Gastroesophageal sphincter (tissue), 3 donors: ENCODE data around the gene MIPEP.
A peak's percentile ranks its signal among the peaks of the same experiment; 100 is the strongest.

Experiments used
- POLR2A ChIP-seq, 2 donors: fragments of 450-650 bp; IDR thresholded peaks; one replicate each; pipeline ENCODE4 v1.6.1; 2017; ENCODE audit warnings: antibody characterized with exemption in 2 of 2, mild to moderate bottlenecking in 2 of 2, moderate library complexity in 1 of 2
- POLR2AphosphoS5 ChIP-seq: sonication (generic); formaldehyde crosslinking; IDR thresholded peaks from one replicate; pipeline ENCODE4 v1.6.1; 2017; ENCODE audit warnings: antibody characterized with exemption
- TF ChIP-seq, protein P1 (sequence below), 4 experiments: fragments of 200-600 bp in 2 of 4; fragments of 450-650 bp in 2 of 4; sonication (generic) in 1 of 4; IDR thresholded peaks; one replicate each; pipeline ENCODE4 v1.5.1; 2017 to 2019; ENCODE audit warnings: antibody characterized with exemption in 4 of 4, mild to moderate bottlenecking in 2 of 4, moderate library complexity in 2 of 4

DNA sequence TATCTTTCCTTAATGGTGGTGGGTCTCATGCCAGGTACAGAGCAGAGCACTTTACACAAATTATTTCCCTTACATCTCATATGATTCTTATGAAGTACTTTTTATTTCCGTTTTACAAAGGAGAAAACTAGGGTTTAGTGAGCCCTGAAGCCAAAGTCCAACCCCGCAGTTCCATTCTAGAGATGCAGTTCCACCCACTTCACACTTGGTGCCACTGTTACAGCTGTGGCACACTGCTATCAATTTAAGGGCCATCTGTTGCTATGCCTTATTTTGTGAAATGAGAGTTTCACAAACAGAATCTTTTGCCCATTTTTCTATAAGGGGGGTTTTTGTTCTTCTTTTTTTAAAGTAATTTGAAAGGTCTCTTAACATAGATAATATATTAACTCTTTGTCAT is 12.9 kb downstream of the MIPEP start:
- TF ChIP-seq POLR2AphosphoS5 (no peak), POLR2A (IDR thresholded peaks at IDR 0.05) (no peak)
- TF ChIP-seq, protein P1, sequence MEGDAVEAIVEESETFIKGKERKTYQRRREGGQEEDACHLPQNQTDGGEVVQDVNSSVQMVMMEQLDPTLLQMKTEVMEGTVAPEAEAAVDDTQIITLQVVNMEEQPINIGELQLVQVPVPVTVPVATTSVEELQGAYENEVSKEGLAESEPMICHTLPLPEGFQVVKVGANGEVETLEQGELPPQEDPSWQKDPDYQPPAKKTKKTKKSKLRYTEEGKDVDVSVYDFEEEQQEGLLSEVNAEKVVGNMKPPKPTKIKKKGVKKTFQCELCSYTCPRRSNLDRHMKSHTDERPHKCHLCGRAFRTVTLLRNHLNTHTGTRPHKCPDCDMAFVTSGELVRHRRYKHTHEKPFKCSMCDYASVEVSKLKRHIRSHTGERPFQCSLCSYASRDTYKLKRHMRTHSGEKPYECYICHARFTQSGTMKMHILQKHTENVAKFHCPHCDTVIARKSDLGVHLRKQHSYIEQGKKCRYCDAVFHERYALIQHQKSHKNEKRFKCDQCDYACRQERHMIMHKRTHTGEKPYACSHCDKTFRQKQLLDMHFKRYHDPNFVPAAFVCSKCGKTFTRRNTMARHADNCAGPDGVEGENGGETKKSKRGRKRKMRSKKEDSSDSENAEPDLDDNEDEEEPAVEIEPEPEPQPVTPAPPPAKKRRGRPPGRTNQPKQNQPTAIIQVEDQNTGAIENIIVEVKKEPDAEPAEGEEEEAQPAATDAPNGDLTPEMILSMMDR (IDR thresholded peaks at IDR 0.05), result peak in 1 of 4 experiments; percentile 11
